GM19099 (cell line): ENCODE data around the gene PIK3CG.

Experiments
- POLR2A ChIP-seq: IDR thresholded peaks from 3 replicates; pipeline ENCODE4 v1.6.1; 2011; ENCODE audit warnings: low read depth; ENCODE audit not compliant: insufficient read length; ENCODE audit errors: extremely low read depth

Gene PIK3CG

GRCh38 chr7:106848851-106849442 lies 16.1 kb upstream of the PIK3CG start:
- no peak for TF ChIP-seq POLR2A

DNA sequence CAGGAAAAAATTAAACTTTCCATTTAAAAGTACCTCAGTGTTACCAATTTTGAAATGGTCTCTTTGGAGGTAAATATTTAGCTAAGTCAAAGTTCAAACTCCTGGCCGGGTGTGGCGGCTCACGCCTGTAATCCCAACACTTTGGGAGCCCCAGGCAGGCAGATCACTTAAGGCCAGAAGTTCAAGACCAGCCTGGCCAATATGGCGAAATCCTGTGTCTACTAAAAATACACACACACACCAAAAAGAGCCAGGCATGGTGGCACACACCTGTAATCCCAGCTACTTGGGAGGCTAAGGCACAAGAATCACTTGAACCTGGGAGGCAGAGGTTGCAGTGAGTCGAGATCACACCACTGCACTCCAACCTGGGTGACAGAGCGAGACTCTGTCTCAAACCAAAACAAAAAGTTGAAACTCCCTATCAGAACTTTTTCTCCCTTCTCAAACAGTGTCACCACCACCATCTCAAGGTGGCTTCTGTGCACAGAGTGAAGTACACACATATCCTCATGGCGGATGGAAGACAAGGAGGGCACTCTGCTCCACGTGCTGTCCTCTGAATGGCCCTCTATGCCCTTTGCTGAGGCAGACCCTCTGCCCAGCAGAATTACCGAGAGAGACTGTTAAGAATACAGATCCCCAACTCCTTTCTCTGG lies 11.7 kb upstream of the PIK3CG start:
- TF ChIP-seq POLR2A: no peak

GRCh38 chr7:106855540-106856132 lies 9.4 kb upstream of the PIK3CG start:
- no peak for TF ChIP-seq POLR2A

- TF ChIP-seq POLR2A: no peak
Observed at GRCh38 chr7:106858618-106859532, 6.2 kb upstream of the PIK3CG start.

DNA sequence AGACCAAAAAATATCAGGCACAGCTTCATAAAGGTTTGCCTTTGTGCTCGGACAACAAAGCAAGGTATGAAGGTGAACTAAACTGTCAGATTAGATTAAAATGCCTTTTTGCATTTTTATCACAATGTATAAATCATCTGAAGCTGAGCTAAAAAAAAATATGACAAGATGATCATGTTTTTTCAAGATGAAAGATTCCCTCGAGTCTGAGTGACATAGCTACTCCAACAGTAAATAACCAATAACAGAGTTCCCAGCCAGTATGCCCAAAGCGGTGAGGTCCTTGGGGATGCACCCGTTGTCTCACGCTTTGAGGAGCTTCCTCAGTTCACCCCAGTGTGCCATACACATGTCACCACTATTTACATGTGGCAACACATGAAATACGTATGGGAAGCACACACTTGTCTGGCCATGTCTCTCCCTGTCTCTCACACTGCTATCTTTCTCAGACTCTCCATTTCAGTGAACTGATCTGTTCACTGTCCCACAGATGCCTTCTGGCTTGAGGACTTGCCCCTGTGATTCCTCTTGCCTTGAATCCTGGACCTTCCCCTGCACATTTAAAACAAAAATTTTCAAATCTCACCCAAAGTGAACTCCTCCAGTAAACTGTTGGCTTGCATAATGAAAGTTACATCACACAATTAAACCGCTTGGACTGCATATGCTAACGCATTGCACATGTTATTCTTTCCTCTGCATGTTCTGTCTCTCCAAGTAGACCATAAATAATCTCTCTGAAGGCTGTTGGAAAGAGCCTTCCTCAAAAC lies 2.6 kb upstream of the PIK3CG start:
- TF ChIP-seq POLR2A: no peak

DNA sequence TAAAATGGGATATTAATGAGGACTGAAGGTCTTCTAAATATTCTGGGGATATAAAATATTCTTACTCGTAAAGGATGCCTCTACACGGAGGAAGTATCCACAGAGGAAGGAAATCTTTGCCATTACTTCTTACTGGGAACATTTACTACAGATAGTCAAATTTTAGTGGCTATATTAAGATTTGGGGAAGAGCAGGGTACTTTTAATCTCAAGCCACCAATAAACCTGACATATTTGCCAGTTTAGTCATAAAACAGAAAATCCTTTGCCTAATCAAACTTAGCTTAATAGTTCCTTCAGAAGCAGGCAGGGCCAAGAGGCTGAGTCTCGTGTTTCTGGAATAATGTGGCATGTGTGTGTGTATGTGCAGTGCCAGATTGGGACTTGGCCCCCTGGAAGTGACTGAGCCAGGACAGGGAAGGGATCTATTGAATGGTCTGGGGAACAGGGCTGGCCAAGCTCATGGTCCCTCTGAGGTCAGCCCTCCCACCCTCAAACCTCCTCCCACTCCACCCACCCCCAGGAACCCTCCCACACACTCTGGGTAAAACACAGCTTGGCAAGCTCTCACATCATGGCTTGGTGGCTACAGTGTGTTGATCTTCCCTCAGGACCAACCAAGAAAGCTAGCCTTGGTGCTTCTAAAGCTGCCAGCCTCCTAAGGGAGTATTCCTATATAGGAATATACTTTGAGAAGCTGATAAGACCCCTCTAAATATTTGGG lies 1.6 kb upstream of the PIK3CG start:
- TF ChIP-seq POLR2A: no peak

DNA sequence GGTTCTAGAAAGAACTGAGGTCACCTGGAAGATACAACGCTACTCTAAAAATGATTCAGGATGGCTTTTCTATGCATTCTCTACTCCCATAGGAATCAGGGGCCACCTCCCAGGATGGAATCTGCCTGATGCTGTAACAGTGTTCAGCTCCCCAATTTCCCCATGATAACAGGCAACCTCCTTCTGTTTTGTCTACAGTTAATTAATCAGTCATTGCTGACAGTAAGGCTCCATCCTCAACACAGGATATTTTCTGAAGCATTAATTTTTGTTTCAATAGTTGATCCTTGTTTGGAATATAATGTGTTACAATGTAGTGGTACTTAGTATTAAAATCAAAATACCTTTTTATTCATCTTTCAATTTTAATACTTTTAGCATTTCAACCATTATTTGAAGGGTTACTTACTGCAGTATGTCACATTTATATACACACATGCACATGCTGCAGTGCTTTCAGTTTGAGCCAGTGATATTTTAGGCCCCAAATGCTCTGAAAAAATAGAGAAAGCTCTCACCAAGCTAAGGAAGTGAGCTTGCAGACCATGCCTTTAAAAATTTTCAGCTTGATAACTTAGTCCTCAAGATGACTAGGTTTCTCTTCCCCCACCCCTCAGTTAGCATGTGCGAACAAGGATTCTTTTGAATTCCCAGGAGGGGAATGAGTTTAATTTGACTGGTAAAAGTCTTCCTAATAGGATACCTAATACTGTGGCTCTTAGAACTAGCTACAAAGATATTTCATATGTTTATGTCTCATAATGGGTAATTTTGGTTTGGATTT lies 592 bp upstream of the PIK3CG start:
- TF ChIP-seq POLR2A: no peak

DNA sequence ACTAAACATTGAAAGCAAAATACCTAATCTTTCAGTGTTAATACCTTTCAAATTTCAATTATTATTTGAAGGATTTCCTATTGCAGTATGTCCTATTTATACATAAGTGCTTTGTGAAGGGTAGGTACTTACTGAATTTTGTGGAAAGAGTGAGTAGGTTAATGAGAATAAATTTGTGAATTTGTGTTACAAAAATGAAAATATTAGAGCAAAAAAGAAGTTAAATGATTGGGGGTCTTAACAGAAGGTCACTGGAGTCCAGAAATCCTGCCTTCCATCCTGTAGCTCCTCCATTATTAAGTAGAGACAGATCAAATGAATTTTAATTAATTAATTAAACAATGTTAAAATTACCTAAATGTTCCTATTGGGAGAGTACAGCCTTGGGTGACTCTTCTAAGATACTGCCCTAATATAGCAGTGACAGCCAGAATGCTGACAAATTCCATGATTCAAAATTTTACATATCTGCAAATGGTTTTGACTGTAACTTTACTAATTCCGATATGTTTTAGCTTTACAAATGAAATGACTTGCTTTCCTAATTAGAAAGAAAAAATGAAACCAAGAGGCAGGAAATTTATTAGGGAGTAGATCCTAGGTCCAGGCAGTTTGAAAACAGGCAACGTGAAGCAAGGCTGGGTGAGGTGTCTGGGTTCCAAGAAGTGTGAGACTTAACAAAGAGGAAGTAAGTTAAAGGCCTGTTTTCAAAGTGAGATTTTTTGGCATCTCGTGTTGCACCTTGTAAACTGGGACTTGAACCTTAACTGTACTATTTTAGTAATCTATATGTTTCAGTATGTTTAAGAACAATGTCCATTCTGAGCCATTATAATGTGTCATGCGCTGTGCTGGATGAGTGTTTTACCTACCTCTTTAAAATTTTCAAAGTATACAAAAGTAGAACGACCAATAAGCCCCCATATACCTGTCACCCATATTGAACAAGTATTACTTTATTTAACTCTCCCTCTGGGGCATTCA lies 1.5 kb downstream of the PIK3CG start:
- TF ChIP-seq POLR2A: no peak

DNA sequence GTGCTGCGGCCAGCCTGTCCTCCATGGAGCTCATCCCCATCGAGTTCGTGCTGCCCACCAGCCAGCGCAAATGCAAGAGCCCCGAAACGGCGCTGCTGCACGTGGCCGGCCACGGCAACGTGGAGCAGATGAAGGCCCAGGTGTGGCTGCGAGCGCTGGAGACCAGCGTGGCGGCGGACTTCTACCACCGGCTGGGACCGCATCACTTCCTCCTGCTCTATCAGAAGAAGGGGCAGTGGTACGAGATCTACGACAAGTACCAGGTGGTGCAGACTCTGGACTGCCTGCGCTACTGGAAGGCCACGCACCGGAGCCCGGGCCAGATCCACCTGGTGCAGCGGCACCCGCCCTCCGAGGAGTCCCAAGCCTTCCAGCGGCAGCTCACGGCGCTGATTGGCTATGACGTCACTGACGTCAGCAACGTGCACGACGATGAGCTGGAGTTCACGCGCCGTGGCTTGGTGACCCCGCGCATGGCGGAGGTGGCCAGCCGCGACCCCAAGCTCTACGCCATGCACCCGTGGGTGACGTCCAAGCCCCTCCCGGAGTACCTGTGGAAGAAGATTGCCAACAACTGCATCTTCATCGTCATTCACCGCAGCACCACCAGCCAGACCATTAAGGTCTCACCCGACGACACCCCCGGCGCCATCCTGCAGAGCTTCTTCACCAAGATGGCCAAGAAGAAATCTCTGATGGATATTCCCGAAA lies 2.7 kb downstream of the PIK3CG start:
- TF ChIP-seq POLR2A: no peak

DNA sequence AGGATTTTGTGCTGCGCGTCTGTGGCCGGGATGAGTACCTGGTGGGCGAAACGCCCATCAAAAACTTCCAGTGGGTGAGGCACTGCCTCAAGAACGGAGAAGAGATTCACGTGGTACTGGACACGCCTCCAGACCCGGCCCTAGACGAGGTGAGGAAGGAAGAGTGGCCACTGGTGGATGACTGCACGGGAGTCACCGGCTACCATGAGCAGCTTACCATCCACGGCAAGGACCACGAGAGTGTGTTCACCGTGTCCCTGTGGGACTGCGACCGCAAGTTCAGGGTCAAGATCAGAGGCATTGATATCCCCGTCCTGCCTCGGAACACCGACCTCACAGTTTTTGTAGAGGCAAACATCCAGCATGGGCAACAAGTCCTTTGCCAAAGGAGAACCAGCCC lies 3.3 kb downstream of the PIK3CG start:
- TF ChIP-seq POLR2A: no peak

DNA sequence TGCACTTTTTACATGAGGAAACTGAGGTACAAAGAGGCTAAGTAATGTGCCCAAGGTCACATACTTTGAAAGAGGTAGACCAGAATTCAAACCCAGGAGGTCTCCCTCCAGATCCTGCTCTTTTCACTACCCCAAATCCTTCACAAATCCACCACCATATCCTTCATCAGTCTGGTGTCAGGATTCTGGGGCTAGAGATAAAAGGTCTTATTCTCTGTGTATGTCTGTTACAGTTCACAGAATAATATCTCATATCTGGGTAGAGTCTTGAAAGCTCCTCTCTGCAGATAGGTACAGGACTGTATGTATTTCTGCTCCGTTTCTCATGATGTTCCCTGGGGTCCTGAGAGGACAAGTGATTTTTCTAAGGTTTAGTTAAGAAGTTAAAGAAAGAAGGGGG lies 4.9 kb downstream of the PIK3CG start:
- TF ChIP-seq POLR2A: no peak

DNA sequence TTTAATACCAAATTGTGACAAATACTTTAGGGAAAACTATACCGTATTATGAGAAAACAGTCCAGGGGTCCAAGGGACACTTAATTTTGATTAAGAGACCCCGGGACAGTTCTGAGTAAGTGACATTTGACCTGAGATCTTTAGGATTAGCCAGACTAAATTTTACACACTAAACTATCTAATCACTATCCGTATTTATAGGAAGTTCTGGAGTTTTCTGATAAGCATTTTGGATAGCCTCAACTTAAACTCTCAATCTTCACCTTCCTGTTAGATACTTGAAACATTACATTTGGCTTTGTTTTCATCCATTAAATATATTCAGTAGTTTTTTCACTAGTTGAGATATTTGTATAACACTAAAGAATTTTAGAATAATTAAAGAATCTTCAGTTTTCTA lies 5.4 kb downstream of the PIK3CG start:
- TF ChIP-seq POLR2A: no peak
